HG02678 (cell line): Measurements from ENCODE around the gene OTOG.

Source experiments
- ATAC-seq: cut with Tn5 transposase; IDR thresholded peaks from one replicate; pipeline ENCODE4 v1.9.1; 2021; ENCODE audit warnings: mild to moderate bottlenecking, moderate library complexity; ENCODE audit not compliant: unreplicated experiment

OTOG gene

GRCh38 chr11:17646451-17647145 is 99.5 kb downstream of the OTOG start:
- ATAC-seq, result no peak

GRCh38 chr11:17648528-17648927 is 101.5 kb downstream of the OTOG start:
- ATAC-seq, result no peak

- ATAC-seq, result no peak
Observed at GRCh38 chr11:17649261-17649660, 102.2 kb downstream of the OTOG start.

- ATAC-seq, result no peak
Observed at GRCh38 chr11:17649696-17650095, 102.6 kb downstream of the OTOG start.

- no peak for ATAC-seq
Observed at GRCh38 chr11:17650127-17650911, 103.3 kb downstream of the OTOG start.

GRCh38 chr11:17651061-17651460 is 104.0 kb downstream of the OTOG start:
- ATAC-seq, result no peak

GRCh38 chr11:17651681-17652080 is 104.6 kb downstream of the OTOG start:
- ATAC-seq, result no peak

- no peak for ATAC-seq
Observed at GRCh38 chr11:17652556-17652955, 105.5 kb downstream of the OTOG start.

- ATAC-seq, result no peak
Observed at GRCh38 chr11:17653611-17654010, 106.6 kb downstream of the OTOG start.

- no peak for ATAC-seq
Observed at GRCh38 chr11:17655682-17656081, 108.6 kb downstream of the OTOG start.

- ATAC-seq, result no peak
Observed at GRCh38 chr11:17658211-17658610, 111.2 kb downstream of the OTOG start.

- ATAC-seq, result no peak
Observed at GRCh38 chr11:17668166-17668565, 121.1 kb downstream of the OTOG start.

- no peak for ATAC-seq
Observed at GRCh38 chr11:17672469-17672868, 125.4 kb downstream of the OTOG start.

GRCh38 chr11:17673951-17674350 is 126.9 kb downstream of the OTOG start:
- ATAC-seq, result no peak

- ATAC-seq, result no peak
Observed at GRCh38 chr11:17682848-17683247, 135.8 kb downstream of the OTOG start.

GRCh38 chr11:17683377-17684161 is 136.5 kb downstream of the OTOG start:
- ATAC-seq, result no peak

GRCh38 chr11:17684550-17684949 is 137.5 kb downstream of the OTOG start:
- ATAC-seq, result no peak

- no peak for ATAC-seq
Observed at GRCh38 chr11:17686231-17686980, 139.3 kb downstream of the OTOG start.

GRCh38 chr11:17687946-17688670 is 141.0 kb downstream of the OTOG start:
- no peak for ATAC-seq

GRCh38 chr11:17691550-17691949 is 144.5 kb downstream of the OTOG start:
- ATAC-seq, result no peak
